ENCODE results near the gene RAB11FIP5. TPM values are rescaled to one million over a fixed set of nuclear protein-coding genes. Genes with fewer than 3 reads are reported as not detected.
"Not testable (repeated sequence)": the region's sequence is repeated elsewhere in the genome, so short reads cannot be mapped to it uniquely, and the experiment has no call there.

The RAB11FIP5 gene
- polyA plus RNA-seq, 4 donors = 37.8 to 46.5 (median 44.6) TPM

- DNase-seq (ENCODE audit: low read depth in 4 of 4, low spot score in 3 of 4) = no peak
Measured at GRCh38 chr2:73111073-73112025, 1.4 kb downstream of the RAB11FIP5 start.

- no peak for DNase-seq (ENCODE audit: low read depth in 4 of 4, low spot score in 3 of 4)
Measured at GRCh38 chr2:73110168-73111072, 2.3 kb downstream of the RAB11FIP5 start.

GRCh38 chr2:73109431-73110167 lies 3.1 kb downstream of the RAB11FIP5 start:
- no peak for DNase-seq (ENCODE audit: low read depth in 4 of 4, low spot score in 3 of 4)

- no peak for DNase-seq (ENCODE audit: low read depth in 4 of 4, low spot score in 3 of 4)
Measured at GRCh38 chr2:73107211-73107926, 5.4 kb downstream of the RAB11FIP5 start.

GRCh38 chr2:73106791-73107190 lies 6.0 kb downstream of the RAB11FIP5 start:
- DNase-seq (ENCODE audit: low read depth in 4 of 4, low spot score in 3 of 4) = no peak

GRCh38 chr2:73105511-73105971 lies 7.2 kb downstream of the RAB11FIP5 start:
- DNase-seq (ENCODE audit: low read depth in 4 of 4, low spot score in 3 of 4) = no peak

- DNase-seq (ENCODE audit: low read depth in 4 of 4, low spot score in 3 of 4) = no peak
Measured at GRCh38 chr2:73104933-73105332, 7.8 kb downstream of the RAB11FIP5 start.

GRCh38 chr2:73103018-73103542 lies 9.7 kb downstream of the RAB11FIP5 start:
- DNase-seq (ENCODE audit: low read depth in 4 of 4, low spot score in 3 of 4) = no peak

- DNase-seq (ENCODE audit: low read depth in 4 of 4, low spot score in 3 of 4) = no peak
Measured at GRCh38 chr2:73101626-73102256, 11.0 kb downstream of the RAB11FIP5 start.

GRCh38 chr2:73100956-73101355 lies 11.8 kb downstream of the RAB11FIP5 start:
- DNase-seq (ENCODE audit: low read depth in 4 of 4, low spot score in 3 of 4) = no peak

- DNase-seq (ENCODE audit: low read depth in 4 of 4, low spot score in 3 of 4) = no peak
Measured at GRCh38 chr2:73099486-73099885, 13.3 kb downstream of the RAB11FIP5 start.

GRCh38 chr2:73095910-73096309 lies 16.8 kb downstream of the RAB11FIP5 start:
- DNase-seq (ENCODE audit: low read depth in 4 of 4, low spot score in 3 of 4) = no peak

- not testable (repeated sequence) for DNase-seq (ENCODE audit: low read depth in 4 of 4, low spot score in 3 of 4)
Measured at GRCh38 chr2:73093601-73094218, 19.0 kb downstream of the RAB11FIP5 start.

GRCh38 chr2:73092146-73092783 lies 20.5 kb downstream of the RAB11FIP5 start:
- no peak for DNase-seq (ENCODE audit: low read depth in 4 of 4, low spot score in 3 of 4)

GRCh38 chr2:73091696-73092095 lies 21.1 kb downstream of the RAB11FIP5 start:
- no peak for DNase-seq (ENCODE audit: low read depth in 4 of 4, low spot score in 3 of 4)

GRCh38 chr2:73091164-73091563 lies 21.6 kb downstream of the RAB11FIP5 start:
- DNase-seq (ENCODE audit: low read depth in 4 of 4, low spot score in 3 of 4) = no peak

- no peak for DNase-seq (ENCODE audit: low read depth in 4 of 4, low spot score in 3 of 4)
Measured at GRCh38 chr2:73089270-73090030, 23.3 kb downstream of the RAB11FIP5 start.
